Dermis blood vessel endothelial cell (primary cell): ENCODE measurements around the gene PRR22. TPM values are rescaled to one million over a fixed set of nuclear protein-coding genes. Genes with fewer than 3 reads are reported as not detected.
"Not testable (repeated sequence)": the region's sequence is repeated elsewhere in the genome, so short reads cannot be mapped to it uniquely, and the experiment has no call there.

ENCODE experiments used
- DNase-seq: peaks from one replicate; pipeline ENCODE4 v3.0.0; 2010
- total RNA-seq: library from RNA; depleted of rRNA; stranded (reverse); fragments of >200 nt; gene quantifications from 2 replicates; pipeline ENCODE4 v1.2.3, GENCODE V29; 2014

PRR22 gene
- total RNA-seq, 1 donor from 2014 or later, result 0.51 TPM

- DNase-seq, result peak; percentile 99
Measured at GRCh38 chr19:5790559-5791520, 6.3 kb upstream of the PRR22 start, which contains the start of gene DUS3L. TSS of gene DUS3L (minus strand) at chr19:5791163. CDS start at chr19:5791141, 22 bp downstream.

GRCh38 chr19:5789886-5790558 lies 5.5 kb upstream of the PRR22 start:
- DNase-seq, result no peak

- DNase-seq, result no peak
Measured at GRCh38 chr19:5789351-5789761, 4.8 kb upstream of the PRR22 start.

- no peak for DNase-seq
Measured at GRCh38 chr19:5788422-5788821, 3.9 kb upstream of the PRR22 start.

GRCh38 chr19:5787409-5788182 lies 3.0 kb upstream of the PRR22 start:
- DNase-seq, result no peak

GRCh38 chr19:5786593-5787408 lies 2.3 kb upstream of the PRR22 start:
- no peak for DNase-seq

- no peak for DNase-seq
Measured at GRCh38 chr19:5785423-5785822, 877 bp upstream of the PRR22 start.

- no peak for DNase-seq
Measured at GRCh38 chr19:5782945-5783919, 1.3 kb downstream of the PRR22 start.

- DNase-seq, result no peak
Measured at GRCh38 chr19:5782322-5782721, 2.2 kb downstream of the PRR22 start.

GRCh38 chr19:5780916-5781315 lies 3.6 kb downstream of the PRR22 start:
- not testable (repeated sequence) for DNase-seq

- DNase-seq, result no peak
Measured at GRCh38 chr19:5778402-5778801, 6.1 kb downstream of the PRR22 start.

GRCh38 chr19:5775668-5776309 lies 8.8 kb downstream of the PRR22 start:
- DNase-seq, result no peak

- DNase-seq, result no peak
Measured at GRCh38 chr19:5774921-5775320, 9.6 kb downstream of the PRR22 start.

- DNase-seq, result no peak
Measured at GRCh38 chr19:5773276-5773675, 11.3 kb downstream of the PRR22 start.

- DNase-seq, result no peak
Measured at GRCh38 chr19:5772416-5772815, 12.1 kb downstream of the PRR22 start.

- DNase-seq, result no peak
Measured at GRCh38 chr19:5767949-5768348, 16.6 kb downstream of the PRR22 start.

- DNase-seq, result no peak
Measured at GRCh38 chr19:5765220-5765619, 19.3 kb downstream of the PRR22 start.

- DNase-seq, result no peak
Measured at GRCh38 chr19:5762608-5763217, 21.8 kb downstream of the PRR22 start.

GRCh38 chr19:5753743-5754142 lies 30.8 kb downstream of the PRR22 start:
- no peak for DNase-seq

- DNase-seq, result no peak
Measured at GRCh38 chr19:5751709-5752108, 32.8 kb downstream of the PRR22 start.
